A673 (cell line): ENCODE measurements around the gene OR4Q3. TPM values are rescaled to one million over a fixed set of nuclear protein-coding genes. Genes with fewer than 3 reads are reported as not detected.
"Not testable (repeated sequence)": the region's sequence is repeated elsewhere in the genome, so short reads cannot be mapped to it uniquely, and the experiment has no call there.

ENCODE experiments used
- Bru-seq: library from RNA; stranded (reverse); fragments of 400-500 nt; gene quantifications from one replicate; lab custom pipeline; 2021; lab: Mats Ljungman, UMichigan
- BruChase-seq, 2 experiments: library from RNA; stranded (reverse); fragments of 400-500 nt; gene quantifications; one replicate each; lab custom pipeline; 2021; lab: Mats Ljungman, UMichigan
- BruUV-seq: library from RNA; stranded (reverse); fragments of 400-500 nt; replicated peaks from 2 replicates; lab custom pipeline; 2021; lab: Mats Ljungman, UMichigan
- CTCF ChIA-PET: fragments of 300-600 bp; sonication (Branson Sonifier 250); formaldehyde crosslinking; loops from one replicate; lab custom pipeline; 2022; ENCODE audit warnings: antibody characterized with exemption; lab: Charles Lee
- POLR2A ChIA-PET: fragments of 300-600 bp; sonication (Branson Sonifier 250); formaldehyde crosslinking; loops from one replicate; lab custom pipeline; 2022; ENCODE audit warnings: antibody characterized with exemption; ENCODE audit not compliant: low non-redundant PET; lab: Charles Lee
- DNase-seq: peaks from one replicate; pipeline ENCODE4 v3.0.0-alpha.2; 2015; ENCODE audit warnings: low spot score
- H3K27ac ChIP-seq: fragments of 200-600 bp; sonication (generic); 2 replicates; pipeline ENCODE4 v1.5.1; 2016; ENCODE audit warnings: mixed run types, low read depth, mild to moderate bottlenecking, mixed read lengths, antibody characterized with exemption, low read length; ENCODE audit not compliant: poor library complexity, severe bottlenecking
- H3K27me3 ChIP-seq: fragments of 200-600 bp; sonication (generic); replicated peaks from 2 replicates; pipeline ENCODE4 v1.6.1; 2017; ENCODE audit warnings: mixed run types, low read depth, mild to moderate bottlenecking, mixed read lengths, antibody characterized with exemption, low read length; ENCODE audit not compliant: insufficient read depth, poor library complexity
- H3K36me3 ChIP-seq: fragments of 200-600 bp; sonication (generic); 2 replicates; pipeline ENCODE4 v1.6.1; 2016; ENCODE audit warnings: mixed run types, mild to moderate bottlenecking, mixed read lengths, antibody characterized with exemption, low read length; ENCODE audit not compliant: insufficient read depth, poor library complexity, severe bottlenecking
- H3K4me1 ChIP-seq: fragments of 200-600 bp; sonication (generic); 2 replicates; pipeline ENCODE4 v1.6.1; 2017; ENCODE audit warnings: mixed run types, mild to moderate bottlenecking, mixed read lengths, antibody characterized with exemption, low read length; ENCODE audit not compliant: insufficient read depth, poor library complexity, severe bottlenecking
- H3K4me3 ChIP-seq: fragments of 200-600 bp; sonication (generic); 2 replicates; pipeline ENCODE4 v1.5.1; 2016; ENCODE audit warnings: low read depth, mixed run types, mild to moderate bottlenecking, mixed read lengths, low read length; ENCODE audit not compliant: poor library complexity, severe bottlenecking
- H3K9me3 ChIP-seq: fragments of 200-600 bp; sonication (generic); 2 replicates; pipeline ENCODE4 v1.6.1; 2016; ENCODE audit warnings: mixed run types, low read depth, mild to moderate bottlenecking, mixed read lengths, antibody characterized with exemption, low read length; ENCODE audit not compliant: poor library complexity, severe bottlenecking
- EZH2 ChIP-seq: fragments of 200-600 bp; sonication (generic); IDR thresholded peaks from 2 replicates; pipeline ENCODE4 v1.6.1; 2017; ENCODE audit warnings: borderline replicate concordance, low read depth, mild to moderate bottlenecking, mixed read lengths, antibody characterized with exemption, low read length; ENCODE audit not compliant: poor library complexity, severe bottlenecking
- intact Hi-C: fragments of 100-400 bp; cut with micrococcal nuclease; formaldehyde crosslinking; loops from one replicate; pipeline ENCODE4 v1.10.0; 2022; ENCODE audit not compliant: unreplicated experiment
- long read RNA-seq: library from polyadenylated mRNA; stranded (forward); transcript quantifications from one replicate; pipeline ENCODE4 v2.0.0, GENCODE V29; 2022
- total RNA-seq: library from RNA; stranded (reverse); gene quantifications from 2 replicates; pipeline ENCODE4 v1.2.3, GENCODE V29; 2021
- TF ChIP-seq, protein P1 (sequence below): fragments of 300-800, 200-600 bp; sonication (generic); conservative IDR thresholded peaks from 2 replicates; pipeline ENCODE4 v1.5.1; 2017; ENCODE audit warnings: low read depth, mild to moderate bottlenecking, antibody characterized with exemption, low read length, moderate library complexity, mixed read lengths

Gene OR4Q3
- total RNA-seq (not detected in 2 replicates), Bru-seq, nascent RNA (not detected), BruChase-seq, experiment 1, labeled RNA remaining after a 2-hour chase (not detected), BruChase-seq, experiment 2, labeled RNA remaining after a 6-hour chase (not detected)
- long read RNA-seq = 0 reads

DNA sequence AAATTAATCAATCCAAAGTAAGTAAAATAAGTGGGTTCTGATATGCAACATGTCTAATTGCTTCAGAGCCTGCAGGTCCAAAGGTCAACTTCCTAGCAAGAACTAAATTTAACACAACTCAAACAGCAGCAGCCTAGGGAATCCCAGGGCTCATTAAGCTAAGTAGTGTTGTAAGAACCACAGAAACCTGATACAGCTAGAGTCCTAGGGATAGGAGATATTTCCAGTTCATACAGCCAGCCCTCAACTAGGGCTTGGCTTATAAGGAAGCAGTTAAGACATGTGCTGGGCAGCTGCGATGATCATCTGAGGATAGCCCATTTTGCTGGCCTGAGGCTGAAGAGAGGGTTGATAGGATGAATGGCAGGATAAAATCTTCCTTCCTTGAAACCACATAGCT is at the start of gene OR4Q3:
Gene OR4Q3 (plus strand): TSS at position 316 of the 400 bp plus-strand sequence.
- BruUV-seq = no TSS peak
- Histone ChIP-seq H3K27ac (no peak within 1 kb of the TSS), H3K27me3 (no peaks in the 10 kb centered on the region), H3K4me3 (no peak within 1 kb of the TSS), H3K36me3 (no peaks in the 10 kb centered on the region), H3K9me3 (peaks cover 10% of the 10 kb centered on the region), H3K4me1 (no peaks in the 10 kb centered on the region)
- CTCF ChIA-PET = no interaction called here
- DNase-seq = no peak
- TF ChIP-seq EZH2 = no peak
- TF ChIP-seq, protein P1, sequence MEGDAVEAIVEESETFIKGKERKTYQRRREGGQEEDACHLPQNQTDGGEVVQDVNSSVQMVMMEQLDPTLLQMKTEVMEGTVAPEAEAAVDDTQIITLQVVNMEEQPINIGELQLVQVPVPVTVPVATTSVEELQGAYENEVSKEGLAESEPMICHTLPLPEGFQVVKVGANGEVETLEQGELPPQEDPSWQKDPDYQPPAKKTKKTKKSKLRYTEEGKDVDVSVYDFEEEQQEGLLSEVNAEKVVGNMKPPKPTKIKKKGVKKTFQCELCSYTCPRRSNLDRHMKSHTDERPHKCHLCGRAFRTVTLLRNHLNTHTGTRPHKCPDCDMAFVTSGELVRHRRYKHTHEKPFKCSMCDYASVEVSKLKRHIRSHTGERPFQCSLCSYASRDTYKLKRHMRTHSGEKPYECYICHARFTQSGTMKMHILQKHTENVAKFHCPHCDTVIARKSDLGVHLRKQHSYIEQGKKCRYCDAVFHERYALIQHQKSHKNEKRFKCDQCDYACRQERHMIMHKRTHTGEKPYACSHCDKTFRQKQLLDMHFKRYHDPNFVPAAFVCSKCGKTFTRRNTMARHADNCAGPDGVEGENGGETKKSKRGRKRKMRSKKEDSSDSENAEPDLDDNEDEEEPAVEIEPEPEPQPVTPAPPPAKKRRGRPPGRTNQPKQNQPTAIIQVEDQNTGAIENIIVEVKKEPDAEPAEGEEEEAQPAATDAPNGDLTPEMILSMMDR = no peak
- POLR2A ChIA-PET = no interaction called here
- intact Hi-C loops = no loop called here

DNA sequence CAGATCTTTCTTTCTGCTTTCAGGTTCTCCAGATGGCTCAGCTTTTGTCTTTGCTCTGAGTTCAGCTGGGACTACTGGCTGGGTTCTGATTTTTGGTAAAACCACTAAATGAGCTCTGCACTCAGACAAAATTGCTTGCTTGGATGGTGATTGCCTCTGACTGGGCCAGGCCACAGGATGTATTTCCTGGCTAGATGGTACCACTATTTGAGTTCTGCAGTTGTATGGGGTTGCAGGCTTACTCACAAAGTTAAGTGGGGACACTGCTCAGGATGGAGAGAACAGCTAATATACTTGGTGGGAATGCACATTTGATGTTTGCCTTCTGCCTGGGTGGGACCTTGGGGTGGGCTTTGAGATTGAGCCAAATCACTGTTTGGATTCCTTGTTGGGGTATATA is 14.0 kb upstream of the OR4Q3 start:
- DNase-seq = no peak
- H3K27me3 ChIP-seq = no peaks in the 10 kb centered on the region
- POLR2A ChIA-PET = no interaction called here
- H3K27ac ChIP-seq = no peak overlapping the region
- no peaks in the 10 kb centered on the region for H3K36me3 ChIP-seq
- TF ChIP-seq EZH2 = no peak
- H3K4me3 ChIP-seq = no peak overlapping the region
- H3K4me1 ChIP-seq = no peaks in the 10 kb centered on the region
- CTCF ChIA-PET = no interaction called here
- no TSS peak for BruUV-seq
- intact Hi-C loops = no loop called here
- peaks cover 32% of the 10 kb centered on the region for H3K9me3 ChIP-seq

DNA sequence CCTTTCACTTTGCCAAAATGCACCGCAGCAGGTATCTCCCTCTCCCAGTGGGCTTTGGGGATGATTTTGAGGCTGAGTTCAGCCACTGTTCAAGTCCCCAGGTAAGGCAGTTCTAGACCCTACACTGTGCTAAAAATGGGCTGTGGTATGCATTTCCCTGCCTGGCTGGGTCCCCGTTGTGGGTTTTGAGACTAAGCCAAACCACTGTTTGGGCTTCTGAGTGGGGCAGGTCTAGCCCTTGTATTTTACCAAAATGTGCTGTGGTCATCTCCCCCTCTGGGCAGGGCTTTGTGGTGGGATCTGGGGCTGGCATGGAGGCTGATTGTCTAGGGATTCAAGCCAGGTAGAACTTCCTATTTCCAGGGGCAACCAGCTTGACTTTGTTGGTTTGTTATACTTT is 13.6 kb upstream of the OR4Q3 start:
- POLR2A ChIA-PET = no interaction called here

DNA sequence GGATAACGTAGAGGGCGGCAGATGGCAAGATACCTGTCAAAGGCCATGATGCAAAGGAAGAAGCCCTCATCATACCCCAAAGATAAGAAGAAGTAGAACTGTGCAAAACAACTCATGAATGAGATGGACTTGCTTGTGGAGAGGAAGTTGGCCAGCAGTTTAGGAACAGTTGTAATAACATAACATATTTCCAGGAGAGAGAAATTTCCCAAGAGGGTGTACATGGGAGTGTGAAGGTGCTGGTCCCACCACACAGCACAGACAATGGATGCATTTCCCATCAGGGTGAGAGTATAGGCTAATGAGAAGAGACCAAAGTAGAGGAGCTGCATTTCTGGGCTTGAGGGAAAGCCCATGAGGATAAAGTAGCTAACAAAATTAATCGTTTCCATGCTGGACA is 9.5 kb upstream of the OR4Q3 start:
- H3K4me3 ChIP-seq, POLR2A ChIA-PET, H3K27me3 ChIP-seq, BruUV-seq, intact Hi-C loops, H3K36me3 ChIP-seq, DNase-seq, H3K27ac ChIP-seq, H3K4me1 ChIP-seq, CTCF ChIA-PET: not testable (repeated sequence)
- H3K9me3 ChIP-seq = peaks cover 19% of the 10 kb centered on the region

More for the DNA sequence above, 13.6 kb upstream of the OR4Q3 start:
- Histone ChIP-seq H3K36me3 (no peaks in the 10 kb centered on the region), H3K4me1 (no peaks in the 10 kb centered on the region), H3K4me3 (no peak overlapping the region), H3K27me3 (no peaks in the 10 kb centered on the region), H3K9me3 (peaks cover 32% of the 10 kb centered on the region), H3K27ac (no peak overlapping the region)
- TF ChIP-seq, protein P1 = no peak
- TF ChIP-seq EZH2 = no peak
- DNase-seq = no peak
- intact Hi-C loops = no loop called here
- BruUV-seq = no TSS peak
- CTCF ChIA-PET = no interaction called here

DNA sequence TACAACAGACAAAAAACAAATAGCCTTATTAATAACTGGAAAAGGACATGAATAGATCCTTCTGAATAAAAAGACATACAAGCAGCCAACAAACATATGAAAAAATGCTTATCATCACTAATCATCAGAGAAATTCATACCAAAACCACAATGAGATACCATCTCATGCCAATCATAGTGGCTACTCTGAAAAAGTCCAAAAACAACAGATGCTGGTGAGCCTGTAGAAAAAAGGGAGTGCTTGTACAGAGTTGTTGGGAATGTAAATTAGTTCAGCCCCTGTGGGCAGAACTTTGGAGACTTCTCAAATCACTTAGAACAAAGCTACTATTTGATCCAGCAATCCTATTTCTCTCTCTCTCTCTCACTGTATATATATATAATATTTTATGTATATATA is 8.9 kb downstream of the OR4Q3 start:
- DNase-seq, H3K27ac ChIP-seq, H3K4me3 ChIP-seq, BruUV-seq, H3K36me3 ChIP-seq, POLR2A ChIA-PET, CTCF ChIA-PET, H3K27me3 ChIP-seq, H3K4me1 ChIP-seq, intact Hi-C loops: not testable (repeated sequence)
- H3K9me3 ChIP-seq = peaks cover 15% of the 10 kb centered on the region
